ENCODE results near the gene BEST2. TPM values are rescaled to one million over a fixed set of nuclear protein-coding genes. Genes with fewer than 3 reads are reported as not detected.

The BEST2 gene
- total RNA-seq, 1 experiment from 2014 or later, result 0.70 TPM

- H3K27me3 Mint-ChIP-seq (ENCODE audit: insufficient read depth, unreplicated experiment), result no peaks in the 10 kb centered on the region
- H3K27ac Mint-ChIP-seq (ENCODE audit: low read depth, unreplicated experiment), result no peak overlapping the region
- TF ChIP-seq CTCF (IDR thresholded peaks at IDR 0.05; ENCODE audit: unreplicated experiment), result no peak
- intact Hi-C loops (cut with micrococcal nuclease), result no loop called here
- H3K4me3 Mint-ChIP-seq (ENCODE audit: unreplicated experiment), result no peak overlapping the region
- H3K36me3 Mint-ChIP-seq (ENCODE audit: insufficient read depth, unreplicated experiment), result peaks cover 88% of the 10 kb centered on the region
- H3K4me1 Mint-ChIP-seq (ENCODE audit: insufficient read depth, unreplicated experiment), result no peaks in the 10 kb centered on the region
- DNase-seq (ENCODE audit: unreplicated experiment), result no peak
- no peaks in the 10 kb centered on the region for H3K9me3 Mint-ChIP-seq (ENCODE audit: unreplicated experiment)
- ChIA-PET POLR2A (interaction anchor here (0.6 to 1.7 kb wide), 2 partner anchors 12 to 18 kb away, joined by 3 to 5 read pairs; partner anchors contain the start of gene FBXW9), CTCF (interaction anchor here (0.7 to 0.9 kb wide), 2 partner anchors 43 to 81 kb away, joined by 3 to 4 read pairs; no protein-coding TSS in a partner anchor)
- BruUV-seq (replicated peaks), result no TSS peak
These were observed 36.5 kb upstream of the BEST2 start for GRCh38 chr19:12715102-12715501.

GRCh38 chr19:12715929-12716328 lies 35.7 kb upstream of the BEST2 start:
- ChIA-PET CTCF (interaction anchor here (0.7 to 2.2 kb wide), 5 partner anchors 42 to 132 kb away, joined by 3 to 6 read pairs (median 4); no protein-coding TSS in a partner anchor), POLR2A (interaction anchor here (1.7 kb wide), 1 partner anchor 19 kb away, joined by 5 read pairs; the partner anchor contains the start of gene FBXW9)
- no peak for TF ChIP-seq CTCF (IDR thresholded peaks at IDR 0.05; ENCODE audit: unreplicated experiment)
- peaks cover 87% of the 10 kb centered on the region for H3K36me3 Mint-ChIP-seq (ENCODE audit: insufficient read depth, unreplicated experiment)
- no peak for DNase-seq (ENCODE audit: unreplicated experiment)
- no peak overlapping the region for H3K27ac Mint-ChIP-seq (ENCODE audit: low read depth, unreplicated experiment)
- peaks cover 6% of the 10 kb centered on the region for H3K4me1 Mint-ChIP-seq (ENCODE audit: insufficient read depth, unreplicated experiment)
- no peaks in the 10 kb centered on the region for H3K9me3 Mint-ChIP-seq (ENCODE audit: unreplicated experiment)
- BruUV-seq (replicated peaks), result no TSS peak
- intact Hi-C loops (cut with micrococcal nuclease), result no loop called here
- H3K27me3 Mint-ChIP-seq (ENCODE audit: insufficient read depth, unreplicated experiment), result no peaks in the 10 kb centered on the region
- no peak overlapping the region for H3K4me3 Mint-ChIP-seq (ENCODE audit: unreplicated experiment)

GRCh38 chr19:12720296-12720695 lies 31.3 kb upstream of the BEST2 start:
- ChIA-PET POLR2A (interaction anchor here (0.6 to 6.5 kb wide), 9 partner anchors 11 to 236 kb away, joined by 3 to 235 read pairs (median 3); partner anchors contain the start of genes DHPS, FBXW9, GADD45GIP1 and GET3), CTCF (interaction anchor here (1.1 to 1.7 kb wide), 3 partner anchors 13 to 127 kb away, joined by 3 to 4 read pairs (median 3); no protein-coding TSS in a partner anchor)
- intact Hi-C loops (cut with micrococcal nuclease), result loop anchor here (5.0 kb wide), 1 partner anchor 72 kb away; the partner anchor contains the start of gene JUNB
- no peak for DNase-seq (ENCODE audit: unreplicated experiment)
- Mint-ChIP-seq H3K27ac (ENCODE audit: low read depth, unreplicated experiment) (peak overlapping the region; percentile 96), H3K9me3 (ENCODE audit: unreplicated experiment) (no peaks in the 10 kb centered on the region), H3K36me3 (ENCODE audit: insufficient read depth, unreplicated experiment) (peaks cover 68% of the 10 kb centered on the region), H3K4me3 (ENCODE audit: unreplicated experiment) (peak overlapping the region; percentile 96), H3K4me1 (ENCODE audit: insufficient read depth, unreplicated experiment) (peaks cover 12% of the 10 kb centered on the region), H3K27me3 (ENCODE audit: insufficient read depth, unreplicated experiment) (no peaks in the 10 kb centered on the region)
- BruUV-seq (replicated peaks), result no TSS peak
- no peak for TF ChIP-seq CTCF (IDR thresholded peaks at IDR 0.05; ENCODE audit: unreplicated experiment)

GRCh38 chr19:12720851-12721655 lies 30.5 kb upstream of the BEST2 start:
- DNase-seq (ENCODE audit: unreplicated experiment), result peak; percentile 27
- H3K27ac Mint-ChIP-seq (ENCODE audit: low read depth, unreplicated experiment), result peak overlapping the region; percentile 96
- H3K36me3 Mint-ChIP-seq (ENCODE audit: insufficient read depth, unreplicated experiment), result peaks cover 61% of the 10 kb centered on the region

More at GRCh38 chr19:12720851-12721655, 30.5 kb upstream of the BEST2 start:
- no peak for TF ChIP-seq CTCF (IDR thresholded peaks at IDR 0.05; ENCODE audit: unreplicated experiment)
- no TSS peak for BruUV-seq (replicated peaks)
- CTCF ChIA-PET, result interaction anchor here (0.7 to 3.8 kb wide), 5 partner anchors 9 to 38 kb away, joined by 3 to 32 read pairs (median 4); partner anchors contain the start of gene TRIR
- no peaks in the 10 kb centered on the region for H3K9me3 Mint-ChIP-seq (ENCODE audit: unreplicated experiment)
- POLR2A ChIA-PET, result interaction anchor here (0.6 to 6.5 kb wide), 18 partner anchors 12 to 581 kb away, joined by 3 to 235 read pairs (median 3); partner anchors contain the start of genes DHPS, FBXW9, GADD45GIP1 and GET3
- peak overlapping the region; percentile 96 for H3K4me3 Mint-ChIP-seq (ENCODE audit: unreplicated experiment)
- intact Hi-C loops (cut with micrococcal nuclease), result loop anchor here (5.0 kb wide), 1 partner anchor 71 kb away; the partner anchor contains the start of gene JUNB
- no peaks in the 10 kb centered on the region for H3K27me3 Mint-ChIP-seq (ENCODE audit: insufficient read depth, unreplicated experiment)
- peaks cover 12% of the 10 kb centered on the region for H3K4me1 Mint-ChIP-seq (ENCODE audit: insufficient read depth, unreplicated experiment)
